ENCODE data around the gene GSTT4.

GRCh38 chr22:24051028-24051427, 45.8 kb upstream of the GSTT4 start:
- TF ChIP-seq SIN3A (IDR thresholded peaks at IDR 0.05; ENCODE audit: borderline replicate concordance, insufficient read depth, low read length) (no peak), REST (IDR thresholded peaks at IDR 0.05; ENCODE audit: insufficient read depth in 1 of 2, low read depth in 2 of 2, low read length in 2 of 2) (no peak), POLR2AphosphoS5 (IDR thresholded peaks at IDR 0.05; ENCODE audit: low read depth, low read length) (no peak)

Data from PFSK-1 (cell line).